Stimulated activated CD4-positive, alpha-beta T cell treated with anti-CD3 and anti-CD28 coated beads, Interleukin-4, amount 100 ng/mL, for 4 hours (primary cell): ENCODE data around the gene AEN.

ENCODE experiments used
- DNase-seq, 2 experiments: peaks; one replicate each; pipeline ENCODE4 v3.0.0-alpha.2; 2020

The AEN gene

DNA sequence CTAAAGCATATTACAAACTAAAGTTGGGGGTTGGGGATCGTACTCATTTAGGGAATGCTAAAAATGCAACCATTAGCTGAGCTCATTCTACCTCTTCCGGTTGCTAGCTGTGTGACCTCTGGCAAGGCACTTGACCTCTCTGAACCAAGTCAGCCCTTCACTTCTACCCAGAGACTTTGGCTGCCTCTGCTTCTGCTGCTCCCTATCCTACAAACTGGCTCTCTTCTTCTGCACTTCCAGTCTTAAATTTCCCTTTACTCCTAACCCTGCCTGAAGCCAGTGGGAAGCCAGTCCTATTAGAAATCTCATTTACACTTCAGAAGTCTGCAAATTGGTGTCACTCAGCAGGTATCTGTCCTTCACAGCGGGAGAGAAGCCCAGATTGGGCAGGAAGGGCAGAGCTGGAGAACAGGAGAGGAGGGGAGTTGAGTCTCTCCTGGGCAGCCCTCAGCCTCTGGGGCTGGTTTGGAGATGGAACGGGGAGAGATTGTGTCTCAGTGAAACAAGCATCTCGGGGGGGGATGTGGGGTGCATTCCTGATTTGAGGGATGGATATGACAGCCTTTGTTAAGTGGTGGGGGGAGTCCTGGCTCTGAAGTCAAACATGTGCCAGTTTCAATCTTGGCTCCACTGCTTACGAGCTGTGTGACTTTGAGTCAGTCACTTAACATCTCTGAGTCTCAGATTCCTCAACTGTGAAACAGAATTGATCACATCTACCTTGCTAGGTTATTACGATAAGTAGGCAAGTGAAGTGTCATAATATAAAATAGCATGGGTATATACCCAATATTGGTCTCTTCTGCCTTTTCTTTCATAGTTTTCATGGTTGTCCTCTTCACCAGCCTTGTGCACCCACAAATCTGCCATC, 7.8 kb upstream of the AEN start:
- no peak for DNase-seq

GRCh38 chr15:88615303-88616107, 5.6 kb upstream of the AEN start:
- DNase-seq: no peak

DNA sequence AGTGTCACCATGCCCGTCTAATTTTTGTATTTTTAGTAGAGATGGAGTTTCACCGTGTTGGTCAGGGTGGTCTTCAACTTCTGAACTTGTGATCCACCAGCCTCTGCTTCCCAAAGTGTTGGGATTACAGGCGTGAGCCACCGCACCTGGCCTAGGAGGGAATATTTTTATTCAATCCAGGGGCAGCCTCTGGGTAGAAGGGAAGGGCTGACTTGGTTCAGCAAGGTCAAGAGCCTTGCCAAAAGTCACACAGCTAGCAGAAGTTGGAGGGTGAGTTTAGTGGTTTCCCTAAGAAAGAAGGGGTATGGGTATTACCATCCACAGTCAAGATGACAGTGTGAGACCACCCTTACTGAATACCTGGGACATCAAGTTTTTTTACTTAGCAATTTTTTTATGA, 4.9 kb upstream of the AEN start:
- DNase-seq: no peak

- DNase-seq: no peak
These were observed 4.0 kb upstream of the AEN start for GRCh38 chr15:88617031-88617722.

GRCh38 chr15:88617790-88618189, 3.4 kb upstream of the AEN start:
- no peak for DNase-seq

DNA sequence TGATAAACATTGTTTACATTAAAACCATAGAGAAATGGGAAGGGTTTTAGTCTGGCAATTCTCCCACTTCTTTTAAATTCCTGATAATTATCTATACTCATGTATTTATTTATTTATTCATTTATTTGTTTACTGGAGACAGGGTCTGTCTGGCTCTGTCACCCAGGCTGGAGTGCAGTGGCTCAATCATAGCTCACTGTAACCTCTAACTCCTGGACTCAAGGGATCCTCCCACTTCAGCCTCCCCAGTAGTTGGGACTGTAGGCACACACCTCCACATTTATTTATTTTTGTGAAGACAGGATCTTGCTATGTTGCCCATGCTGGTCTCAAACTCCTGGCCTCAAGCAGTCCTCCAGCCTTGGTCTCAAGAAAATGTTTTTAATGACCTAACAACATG, 2.5 kb upstream of the AEN start:
- no peak for DNase-seq

DNA sequence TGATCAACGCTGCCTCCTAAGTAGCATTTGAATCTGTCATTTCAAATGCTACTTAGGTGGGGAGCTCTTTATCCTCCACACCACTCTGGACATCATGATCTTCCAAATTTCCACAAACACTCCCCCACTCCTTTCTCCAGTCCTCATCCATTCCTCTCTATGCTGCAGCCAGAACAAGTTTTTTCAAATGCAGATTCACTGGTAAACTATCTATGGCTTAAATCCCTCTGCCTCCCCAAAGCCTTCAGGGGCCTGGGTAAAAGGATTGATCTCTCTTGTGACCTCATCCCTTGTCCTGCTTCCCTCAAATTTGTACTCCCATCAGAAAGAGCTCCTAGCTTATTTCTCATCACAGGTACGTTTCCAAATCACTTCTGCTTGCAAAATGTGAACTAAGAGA, 1.3 kb upstream of the AEN start:
- no peak for DNase-seq

DNA sequence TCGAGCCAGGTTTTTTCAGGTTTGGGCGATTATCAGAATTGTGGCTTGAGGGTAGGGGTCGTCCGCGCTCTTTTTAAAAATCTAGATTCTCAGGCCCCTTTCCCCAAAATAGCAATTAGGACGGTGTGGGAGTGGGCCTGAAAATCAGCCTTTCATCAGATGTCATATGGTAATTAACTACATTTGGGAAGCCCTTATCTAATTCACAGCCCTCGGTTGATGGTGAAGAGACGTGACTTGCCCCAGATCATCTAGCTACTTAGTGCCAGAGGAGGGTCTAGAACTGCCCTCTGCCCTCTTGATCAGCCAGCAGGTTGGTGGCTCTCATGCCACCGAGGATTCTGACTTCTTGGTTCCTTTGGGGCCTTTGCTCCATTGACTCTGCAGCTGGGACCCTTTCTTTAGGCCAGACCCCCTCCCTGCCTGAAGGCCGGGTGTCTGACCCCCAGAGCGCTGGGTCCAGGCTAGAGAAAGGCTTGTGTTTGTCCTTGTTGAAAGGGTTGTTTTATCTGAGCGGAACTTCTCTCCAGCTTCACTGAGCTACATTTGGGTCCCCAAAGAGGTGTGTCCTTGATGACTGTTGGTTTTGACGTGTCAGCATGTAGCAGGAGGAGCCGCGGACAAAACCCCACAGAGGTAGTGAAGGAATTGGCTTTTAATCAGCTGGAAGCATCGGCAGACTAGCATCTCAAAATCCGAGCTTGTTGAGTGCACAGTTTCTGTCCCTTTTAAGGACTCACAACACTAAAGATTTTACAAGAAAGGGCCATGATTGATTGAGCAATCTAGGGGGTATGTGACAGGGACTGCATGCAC, 857 bp downstream of the AEN start:
- DNase-seq: peak in 1 of 2 experiments; percentile 58

DNA sequence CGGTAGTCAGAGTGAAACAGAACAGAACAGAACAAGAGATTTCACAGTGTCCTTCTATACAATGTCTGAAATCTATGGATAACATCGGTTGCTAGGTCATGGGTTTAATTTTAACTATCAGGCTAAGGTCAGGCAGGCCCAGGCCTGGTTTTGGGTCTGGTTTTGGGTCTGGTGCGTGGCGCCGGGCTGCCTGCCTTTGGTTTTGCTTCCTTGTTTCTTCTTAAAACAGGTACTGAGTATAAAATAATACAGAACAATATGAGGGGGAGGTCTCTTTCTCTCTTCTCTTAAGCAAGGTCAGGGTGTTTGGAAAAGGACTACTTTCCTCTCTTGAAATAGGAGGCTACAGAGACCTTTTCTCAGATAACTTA, 1.4 kb downstream of the AEN start:
- no peak for DNase-seq

DNA sequence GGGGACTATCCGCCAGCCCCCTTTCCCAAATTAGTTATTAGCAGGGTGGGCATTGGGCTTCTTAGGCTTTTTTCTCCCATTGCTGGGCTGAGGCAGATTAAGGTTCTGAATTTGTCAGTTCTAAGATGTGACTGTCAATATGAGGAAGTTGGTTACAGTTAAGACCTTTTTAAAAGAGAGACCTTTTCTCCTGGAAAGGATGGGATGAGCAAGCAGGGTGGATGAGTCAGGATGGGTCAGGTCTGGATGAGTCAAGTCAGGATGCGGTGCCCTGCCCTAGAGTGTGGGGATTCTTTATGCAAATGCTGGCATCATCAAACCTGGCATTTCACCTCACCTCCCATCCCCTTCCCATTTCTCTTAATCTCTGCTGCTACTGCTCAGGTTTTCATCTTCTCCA, 1.9 kb downstream of the AEN start:
- DNase-seq: peak; percentile 44 to 68

DNA sequence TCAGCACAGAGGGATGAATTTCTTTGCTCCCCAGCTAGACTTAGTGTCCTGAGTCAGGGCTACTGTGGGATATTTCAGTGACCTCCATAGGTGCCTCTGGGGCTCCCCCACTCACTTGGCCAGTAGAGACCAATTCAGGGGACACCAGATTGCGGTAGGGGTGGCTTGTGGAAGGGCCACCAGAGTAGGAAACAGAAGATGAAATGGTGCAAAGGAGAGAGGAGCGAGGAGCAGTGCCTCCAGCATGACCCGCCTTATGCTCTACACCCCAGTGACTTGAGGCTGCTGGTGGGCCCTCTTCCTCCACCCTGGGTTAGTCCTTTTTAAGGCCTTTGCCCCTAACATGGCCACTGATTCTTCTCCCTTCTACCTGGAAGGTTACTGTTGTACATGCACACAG, 2.5 kb downstream of the AEN start:
- DNase-seq: no peak

DNA sequence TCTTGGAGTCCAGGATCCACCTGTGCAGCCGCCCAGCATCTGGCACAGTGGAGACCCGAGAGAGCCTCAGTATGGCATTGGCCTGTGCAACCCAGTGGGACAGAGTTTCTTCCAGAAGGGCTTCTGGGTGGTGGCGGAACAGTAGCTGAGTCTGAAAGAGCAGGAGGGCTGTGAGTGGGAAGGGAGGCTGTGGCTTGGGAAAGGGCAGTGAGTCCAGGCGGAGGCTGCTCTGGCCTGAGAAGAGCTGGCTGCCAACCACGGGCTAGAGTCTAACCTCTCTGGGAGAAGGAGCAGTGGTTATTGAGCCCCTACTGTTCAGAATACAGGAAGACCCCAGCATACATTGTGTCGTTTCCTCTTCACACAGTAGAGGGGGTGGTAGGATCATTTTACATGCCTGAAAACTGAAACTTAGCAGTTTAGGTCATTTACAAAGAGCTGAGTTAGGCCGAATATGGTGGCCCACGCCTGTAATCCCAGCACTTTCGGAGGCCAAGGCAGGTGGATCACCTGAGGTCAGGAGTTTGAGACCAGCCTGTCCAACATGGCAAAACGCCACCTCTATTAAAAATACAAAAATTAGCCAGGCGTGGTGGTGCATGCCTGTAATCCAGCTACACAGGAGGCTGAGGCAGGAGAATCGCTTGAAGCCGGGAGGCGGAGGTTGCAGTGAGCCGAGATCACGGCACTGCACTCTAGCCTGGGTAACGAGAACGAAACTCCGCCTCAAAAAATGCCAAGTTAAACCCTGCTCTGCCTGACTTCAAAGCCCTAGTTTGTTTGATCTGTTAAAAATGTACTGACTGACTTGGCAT, 3.2 kb downstream of the AEN start:
- DNase-seq: peak in 1 of 2 experiments; percentile 34

- DNase-seq: no peak
These were observed 3.9 kb downstream of the AEN start for GRCh38 chr15:88624971-88625490.

GRCh38 chr15:88625943-88626741, 5.0 kb downstream of the AEN start:
- no peak for DNase-seq

GRCh38 chr15:88627463-88627862, 6.3 kb downstream of the AEN start:
- peak in 1 of 2 experiments; percentile 76 for DNase-seq

DNA sequence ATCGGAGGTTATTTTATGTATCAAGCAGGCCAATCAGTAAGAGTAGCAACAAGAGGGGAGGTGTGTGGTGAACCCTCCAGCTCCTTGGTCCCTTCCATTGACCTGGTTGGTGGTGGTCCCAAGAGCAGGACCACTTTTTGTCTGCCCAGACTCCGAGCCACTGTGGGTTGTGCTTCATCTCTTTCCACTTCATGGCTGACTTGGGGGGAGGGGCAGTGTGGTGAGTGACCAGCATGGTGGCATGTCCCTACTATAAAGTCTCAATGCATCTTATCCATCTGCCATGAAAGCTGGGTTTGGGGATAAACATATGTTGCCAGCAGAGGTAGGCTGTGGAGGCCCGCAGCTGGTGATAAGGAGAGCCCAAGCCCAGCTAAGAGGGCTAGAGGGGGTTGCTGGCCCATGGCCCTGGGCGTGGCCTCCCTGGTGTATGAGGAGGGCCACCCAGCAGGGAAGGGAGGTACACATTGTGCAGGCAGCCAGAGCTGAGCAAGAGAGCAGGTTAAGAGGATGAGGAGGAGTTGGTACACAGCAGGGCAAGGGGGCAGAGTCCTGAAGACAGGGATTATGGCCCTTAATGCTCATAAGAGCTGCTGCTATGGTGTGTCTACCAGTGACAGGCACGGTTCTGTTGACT, 7.0 kb downstream of the AEN start:
- DNase-seq: no peak

DNA sequence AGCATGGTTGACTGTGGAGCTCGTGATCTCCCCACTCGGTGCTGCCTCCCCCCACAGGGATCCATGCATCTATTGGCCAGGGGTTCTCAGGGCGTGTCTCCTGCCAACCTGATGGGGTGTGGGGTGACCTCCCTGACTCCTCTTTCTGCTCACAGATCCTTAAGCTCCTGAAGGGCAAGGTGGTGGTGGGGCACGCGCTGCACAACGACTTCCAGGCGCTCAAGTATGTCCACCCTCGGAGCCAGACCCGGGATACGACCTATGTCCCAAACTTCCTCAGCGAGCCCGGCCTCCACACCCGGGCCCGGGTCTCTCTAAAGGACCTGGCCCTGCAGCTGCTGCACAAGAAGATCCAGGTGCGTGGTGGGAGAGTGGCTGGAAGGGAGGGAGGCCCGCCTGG, 7.9 kb downstream of the AEN start:
- no peak for DNase-seq

GRCh38 chr15:88630141-88630721, 9.1 kb downstream of the AEN start:
- DNase-seq: no peak

DNA sequence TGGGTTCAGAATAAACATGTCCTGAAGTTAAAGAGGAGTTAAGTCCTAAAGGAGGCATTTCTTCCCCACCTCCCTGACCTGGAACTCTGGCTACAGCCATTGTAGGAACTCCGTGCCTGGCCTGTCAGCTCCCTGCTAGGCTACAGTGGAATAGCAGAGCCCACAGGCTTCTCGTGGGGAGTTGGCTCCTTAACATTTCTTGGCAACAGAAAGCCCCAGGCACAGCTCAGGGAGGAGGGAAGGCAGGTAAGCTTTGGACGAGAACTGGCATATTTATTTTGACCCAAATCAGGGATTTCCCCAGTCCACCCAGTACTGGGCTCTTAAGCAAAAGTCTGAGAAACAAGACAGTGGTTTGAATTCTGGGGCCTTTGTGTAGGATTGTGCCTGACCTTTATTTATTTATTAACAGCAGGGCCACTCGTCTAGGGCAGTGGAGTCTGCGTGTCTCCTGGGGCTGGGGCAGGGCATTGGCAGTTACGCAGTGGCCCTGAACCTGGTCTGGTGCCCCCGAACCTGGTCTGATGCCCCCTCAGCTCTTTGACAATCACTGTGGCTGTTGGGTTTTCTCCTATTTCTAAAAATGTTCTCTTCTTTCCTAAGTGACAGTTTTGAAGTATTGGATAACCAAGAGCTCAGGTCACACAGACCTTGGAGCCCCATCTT, 9.8 kb downstream of the AEN start:
- DNase-seq: no peak
